BLaER1 (cell line): ENCODE results near the gene RNF168.
"Not testable (repeated sequence)": the region's sequence is repeated elsewhere in the genome, so short reads cannot be mapped to it uniquely, and the experiment has no call there.

Source experiments
- H3K27ac ChIP-seq: shearing (Covaris generic); formaldehyde crosslinking; 2 replicates; pipeline ENCODE4 v1.8.1; 2022
- H3K27me3 ChIP-seq: shearing (Covaris generic); formaldehyde crosslinking; 2 replicates; pipeline ENCODE4 v1.8.1; 2022
- H3K36me3 ChIP-seq: shearing (Covaris generic); formaldehyde crosslinking; 2 replicates; pipeline ENCODE4 v1.8.1; 2022
- H3K4me1 ChIP-seq: shearing (Covaris generic); formaldehyde crosslinking; 2 replicates; pipeline ENCODE4 v1.8.1; 2022
- H3K4me2 ChIP-seq: shearing (Covaris generic); formaldehyde crosslinking; 2 replicates; pipeline ENCODE4 v1.8.1; 2022
- H3K4me3 ChIP-seq: shearing (Covaris generic); formaldehyde crosslinking; 2 replicates; pipeline ENCODE4 v1.8.1; 2022
- H3K9ac ChIP-seq: shearing (Covaris generic); formaldehyde crosslinking; 2 replicates; pipeline ENCODE4 v1.8.1; 2022
- H3K9me3 ChIP-seq: shearing (Covaris generic); formaldehyde crosslinking; 2 replicates; pipeline ENCODE4 v1.8.1; 2022
- H4K20me1 ChIP-seq: shearing (Covaris generic); formaldehyde crosslinking; 2 replicates; pipeline ENCODE4 v1.8.1; 2022
- Cebpa-rat ChIP-seq: shearing (Covaris generic); IDR thresholded peaks from 2 replicates; pipeline ENCODE4 v1.8.1; 2022

RNF168 gene

DNA sequence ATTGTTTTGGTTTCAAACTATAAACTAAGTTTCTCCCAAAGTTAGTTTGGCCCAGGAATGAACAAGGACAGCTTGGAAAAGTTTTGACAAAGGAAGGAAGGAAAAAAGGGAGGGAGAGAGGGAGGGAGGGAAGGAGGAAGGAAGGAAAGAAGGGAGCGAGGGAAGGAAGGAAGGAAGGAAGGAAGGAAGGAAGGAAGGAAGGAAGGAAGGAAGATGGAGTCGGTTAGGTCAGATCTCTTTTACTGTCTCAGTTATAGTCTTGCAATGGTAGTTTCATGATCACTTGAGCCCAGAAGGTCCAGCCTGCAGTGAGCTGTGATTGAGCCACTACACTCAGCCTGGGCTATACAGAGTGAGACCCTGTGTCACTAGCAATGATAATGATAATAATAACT, 59.1 kb downstream of the RNF168 start:
- no peaks in the 10 kb centered on the region for H3K27me3 ChIP-seq
- peaks cover 4% of the 10 kb centered on the region; the same call in 1 of the 2 replicates for H3K36me3 ChIP-seq
- H3K4me3 ChIP-seq = no peak overlapping the region
- H4K20me1 ChIP-seq = no peaks in the 10 kb centered on the region
- H3K27ac ChIP-seq = peak overlapping the region; percentile 41; the same call in 1 of the 2 replicates
- H3K9ac ChIP-seq = no peak overlapping the region
- TF ChIP-seq Cebpa-rat = no peak
- peaks cover 21% of the 10 kb centered on the region for H3K4me1 ChIP-seq
- no peaks in the 10 kb centered on the region; the same call in 1 of the 2 replicates for H3K9me3 ChIP-seq
- peak overlapping the region; percentile 44 for H3K4me2 ChIP-seq

DNA sequence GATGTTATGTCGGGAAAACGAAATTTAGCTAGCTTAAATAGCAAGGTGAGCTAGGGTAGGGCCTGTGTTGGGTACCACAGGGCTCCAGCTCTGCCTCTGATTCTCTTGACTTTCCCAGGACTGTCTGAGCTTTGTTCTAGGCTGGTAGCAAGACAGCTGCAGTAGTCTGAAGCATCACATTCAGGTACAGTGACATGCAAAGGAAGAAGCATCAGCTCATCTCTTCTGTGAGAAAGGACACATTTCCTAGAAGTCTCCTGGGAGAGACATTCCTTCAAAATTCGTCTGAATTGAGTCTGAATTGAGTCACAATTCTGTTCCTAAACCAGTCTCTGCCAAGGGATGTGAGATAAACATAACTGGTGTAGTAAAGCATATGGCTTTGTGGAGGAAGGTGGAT, 62.9 kb downstream of the RNF168 start:
- Histone ChIP-seq H3K36me3 (no peaks in the 10 kb centered on the region), H3K4me2 (no peak overlapping the region), H3K9me3 (no peaks in the 10 kb centered on the region), H3K4me3 (no peak overlapping the region), H4K20me1 (no peaks in the 10 kb centered on the region), H3K27me3 (no peaks in the 10 kb centered on the region), H3K4me1 (peaks cover 23% of the 10 kb centered on the region), H3K9ac (no peak overlapping the region), H3K27ac (no peak overlapping the region)
- no peak for TF ChIP-seq Cebpa-rat

GRCh38 chr3:196440041-196440537, 63.5 kb downstream of the RNF168 start:
- Histone ChIP-seq H3K4me3 (no peak overlapping the region), H3K9ac (0 out of 2 replicates have a peak overlapping the region, but pooled peaks have one; percentile 8), H3K4me1 (peaks cover 20% of the 10 kb centered on the region), H3K9me3 (no peaks in the 10 kb centered on the region), H3K4me2 (peak overlapping the region; percentile 30; the same call in 1 of the 2 replicates), H3K36me3 (no peaks in the 10 kb centered on the region), H3K27me3 (no peaks in the 10 kb centered on the region), H4K20me1 (no peaks in the 10 kb centered on the region), H3K27ac (no peak overlapping the region)
- TF ChIP-seq Cebpa-rat = no peak

GRCh38 chr3:196432137-196432879, 71.3 kb downstream of the RNF168 start, which contains the start of gene UBXN7:
Gene UBXN7 (minus strand): TSS chr3:196432427. CDS start chr3:196432399, 28 bp downstream.
- H3K27ac ChIP-seq = peak within 1 kb of the TSS; percentile 91

DNA sequence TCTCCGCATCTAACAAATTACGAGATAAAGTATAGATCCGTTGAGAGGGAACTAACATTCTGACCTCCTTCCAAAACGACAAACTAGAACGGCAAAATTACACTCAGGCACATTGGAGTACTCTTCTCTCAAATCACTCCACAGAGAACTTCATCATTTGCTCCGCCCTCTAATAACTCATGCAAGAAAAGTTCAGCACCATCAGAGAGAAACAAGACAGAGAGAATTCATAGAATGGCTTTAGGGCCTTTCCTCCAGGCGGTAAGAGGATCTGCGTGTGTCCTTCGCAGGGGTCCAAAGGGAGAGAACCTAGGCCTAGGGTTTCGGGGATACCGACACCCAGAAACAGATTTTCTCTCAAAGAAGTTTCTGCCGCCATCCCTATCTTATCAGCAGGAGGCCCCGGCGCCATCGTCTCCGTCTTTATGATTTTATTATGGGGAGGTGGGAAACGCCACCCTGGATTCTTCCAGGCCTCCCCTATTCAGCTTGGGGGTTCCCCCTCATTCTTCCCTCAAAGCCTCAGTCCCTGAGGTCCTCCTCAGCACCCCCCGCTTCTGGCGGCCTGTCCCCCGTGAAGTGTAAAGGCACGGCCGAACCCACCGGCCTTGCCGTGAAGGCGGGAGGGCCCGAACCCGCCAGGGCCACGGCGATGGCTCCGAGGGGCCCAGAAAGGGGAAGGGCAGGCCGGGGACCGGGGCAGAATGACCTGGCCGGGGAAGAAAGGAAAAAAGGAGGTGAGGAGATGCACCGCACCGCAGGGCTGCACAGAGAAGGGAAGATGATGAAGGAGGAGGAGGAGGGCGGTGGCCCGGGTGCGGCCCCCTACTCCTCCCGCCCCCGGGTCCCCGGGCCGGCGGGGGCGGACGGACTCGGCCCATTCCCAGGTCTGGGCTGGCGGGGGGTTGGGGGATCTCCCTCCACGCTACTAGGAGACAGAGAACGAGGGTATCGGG, 72.1 kb downstream of the RNF168 start:
- H3K9me3 ChIP-seq = no peaks in the 10 kb centered on the region
- TF ChIP-seq Cebpa-rat = no peak
- H3K36me3 ChIP-seq = peaks cover 21% of the 10 kb centered on the region
- no peaks in the 10 kb centered on the region for H3K27me3 ChIP-seq
- H3K4me3 ChIP-seq = peak overlapping the region; percentile 99
- peaks cover 56% of the 10 kb centered on the region for H4K20me1 ChIP-seq
- H3K9ac ChIP-seq = peak overlapping the region; percentile 90
- peak overlapping the region; percentile 80 for H3K4me2 ChIP-seq
- H3K27ac ChIP-seq = peak overlapping the region; percentile 91
- H3K4me1 ChIP-seq = peaks cover 27% of the 10 kb centered on the region

More at GRCh38 chr3:196432137-196432879, 71.3 kb downstream of the RNF168 start, which contains the start of gene UBXN7:
- Histone ChIP-seq H3K36me3 (peaks cover 13% of the 10 kb centered on the region), H3K27me3 (no peaks in the 10 kb centered on the region), H4K20me1 (peaks cover 47% of the 10 kb centered on the region), H3K9me3 (no peaks in the 10 kb centered on the region), H3K4me3 (peak within 1 kb of the TSS; percentile 99), H3K4me1 (peaks cover 27% of the 10 kb centered on the region), H3K4me2 (peak within 1 kb of the TSS; percentile 88), H3K9ac (peak within 1 kb of the TSS; percentile 90)
- no peak for TF ChIP-seq Cebpa-rat

DNA sequence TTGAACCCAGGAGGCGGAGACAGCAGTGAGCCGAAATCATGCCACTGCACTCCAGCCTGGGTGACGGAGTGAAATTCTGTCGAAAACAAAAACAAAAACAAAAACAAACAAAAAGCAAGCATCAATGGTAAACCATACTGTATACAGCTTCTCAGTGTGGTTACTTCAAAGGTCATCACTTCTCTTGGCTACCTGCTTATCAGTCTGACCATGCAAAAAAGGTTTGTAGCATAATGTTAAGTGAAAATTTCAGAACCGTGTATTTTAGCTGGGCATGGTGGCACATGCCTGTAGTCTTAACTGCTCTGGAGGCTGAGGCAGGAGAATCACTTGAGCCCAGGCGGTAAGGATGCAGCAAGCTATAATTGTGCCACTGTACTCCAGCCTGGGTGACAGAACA, 75.5 kb downstream of the RNF168 start:
- TF ChIP-seq Cebpa-rat = no peak
- H3K4me3 ChIP-seq = no peak overlapping the region
- no peak overlapping the region for H3K9ac ChIP-seq
- peaks cover 26% of the 10 kb centered on the region for H3K4me1 ChIP-seq
- no peak overlapping the region for H3K4me2 ChIP-seq
- H3K36me3 ChIP-seq = peaks cover 56% of the 10 kb centered on the region
- no peak overlapping the region for H3K27ac ChIP-seq
- no peaks in the 10 kb centered on the region for H3K27me3 ChIP-seq
- no peaks in the 10 kb centered on the region for H3K9me3 ChIP-seq
- H4K20me1 ChIP-seq = peaks cover 90% of the 10 kb centered on the region

DNA sequence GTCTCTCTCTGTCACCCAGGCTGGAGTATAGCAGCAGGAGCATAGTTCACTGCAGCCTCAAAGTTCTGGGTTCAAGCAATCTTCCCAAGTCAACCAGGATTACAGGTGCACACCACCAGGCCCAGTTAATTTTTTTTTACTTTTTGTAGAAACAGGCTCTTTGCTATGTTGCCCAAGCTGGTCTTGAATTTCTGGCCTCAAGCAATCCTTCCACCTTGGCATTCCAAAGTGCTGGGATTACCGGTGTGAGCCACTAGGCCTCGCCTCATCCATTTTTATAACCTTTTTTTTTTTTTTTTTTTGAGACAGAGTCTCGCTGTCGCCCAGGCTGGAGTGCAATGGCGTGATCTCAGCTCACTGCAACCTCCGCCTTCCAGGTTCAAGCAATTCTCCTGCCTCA, 79.1 kb downstream of the RNF168 start:
- peaks cover 100% of the 10 kb centered on the region for H4K20me1 ChIP-seq

GRCh38 chr3:196423044-196423781, 80.4 kb downstream of the RNF168 start:
- no peak overlapping the region for H3K4me3 ChIP-seq
- TF ChIP-seq Cebpa-rat = no peak
- H3K27ac ChIP-seq = no peak overlapping the region; the same call in 1 of the 2 replicates
- H3K9ac ChIP-seq = no peak overlapping the region
- H3K4me2 ChIP-seq = peak overlapping the region; percentile 4; the same call in 1 of the 2 replicates
- H3K4me1 ChIP-seq = peaks cover 8% of the 10 kb centered on the region
- H3K27me3 ChIP-seq = no peaks in the 10 kb centered on the region
- H3K36me3 ChIP-seq = peaks cover 83% of the 10 kb centered on the region
- H4K20me1 ChIP-seq = peaks cover 100% of the 10 kb centered on the region
- peaks cover 33% of the 10 kb centered on the region for H3K9me3 ChIP-seq

More for the DNA sequence above, 79.1 kb downstream of the RNF168 start:
- not testable (repeated sequence) for H3K4me2 ChIP-seq, H3K4me3 ChIP-seq, H3K27me3 ChIP-seq, H3K9ac ChIP-seq, H3K4me1 ChIP-seq, H3K27ac ChIP-seq
- peaks cover 25% of the 10 kb centered on the region for H3K9me3 ChIP-seq
- H3K36me3 ChIP-seq = peaks cover 75% of the 10 kb centered on the region

DNA sequence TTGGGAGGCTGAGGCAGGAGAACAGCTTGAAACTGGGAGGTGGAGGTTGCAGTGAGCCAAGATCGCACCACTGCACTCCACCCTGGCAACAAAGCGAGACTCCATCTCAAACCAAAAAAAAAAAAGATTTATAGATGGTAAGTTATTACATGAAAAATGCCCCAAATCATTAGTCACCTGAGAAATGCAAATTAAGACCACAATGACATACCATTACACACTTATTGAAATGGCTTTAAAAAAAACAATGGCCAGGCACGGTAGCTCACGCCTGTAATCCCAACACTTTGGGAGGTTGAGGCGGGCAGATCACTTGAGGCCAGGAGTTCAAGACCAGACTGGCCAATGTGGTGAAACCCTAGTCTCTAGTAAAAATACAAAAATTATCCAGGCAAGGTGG, 81.9 kb downstream of the RNF168 start:
- H3K4me2 ChIP-seq, H3K9ac ChIP-seq, H3K4me3 ChIP-seq, H3K27ac ChIP-seq, H3K27me3 ChIP-seq, H3K4me1 ChIP-seq: not testable (repeated sequence)
- peaks cover 83% of the 10 kb centered on the region for H3K36me3 ChIP-seq
- peaks cover 49% of the 10 kb centered on the region for H3K9me3 ChIP-seq
- peaks cover 100% of the 10 kb centered on the region for H4K20me1 ChIP-seq
